Stimulated activated naive B cell treated with anti-CD40 and anti-IgM and Interleukin-4, amounts not matched to agents 10 μg/mL and 1 μg/mL and 100 μg/mL, for 72 hours (primary cell): ENCODE results near the gene ALPK3.

Source experiments
- ATAC-seq, 2 donors: fragments of 150-1000 bp; cut with Tn5 transposase; replicated peaks; 2 replicates each; pipeline ENCODE4 v1.10.0; 2021; ENCODE audit warnings: moderate library complexity in 1 of 2
- DNase-seq: peaks from one replicate; pipeline ENCODE4 v3.0.0; 2021
- H3K27ac Mint-ChIP-seq: one replicate; pipeline ENCODE4 v1.8.0; 2022; ENCODE audit warnings: mild to moderate bottlenecking, mixed read lengths
- H3K27me3 Mint-ChIP-seq, 2 donors: one replicate each; pipeline ENCODE4 v1.8.0; 2022; ENCODE audit warnings: mixed read lengths in 2 of 2
- H3K36me3 Mint-ChIP-seq, 2 donors: one replicate each; pipeline ENCODE4 v1.8.0; 2022; ENCODE audit warnings: mixed read lengths in 2 of 2, mild to moderate bottlenecking in 1 of 2
- H3K4me1 Mint-ChIP-seq, 2 donors: one replicate each; pipeline ENCODE4 v1.8.0; 2022; ENCODE audit warnings: mixed read lengths in 2 of 2, mild to moderate bottlenecking in 1 of 2
- H3K4me3 Mint-ChIP-seq, 2 donors: one replicate each; pipeline ENCODE4 v1.8.0; 2022; ENCODE audit warnings: mild to moderate bottlenecking in 2 of 2, mixed read lengths in 2 of 2, moderate library complexity in 1 of 2
- H3K9me3 Mint-ChIP-seq, 2 donors: one replicate each; pipeline ENCODE4 v1.8.0; 2022; ENCODE audit warnings: mixed read lengths in 2 of 2, mild to moderate bottlenecking in 1 of 2

ALPK3 gene

GRCh38 chr15:84904419-84904818 lies 87.3 kb downstream of the ALPK3 start:
- DNase-seq = no peak
- Mint-ChIP-seq H3K27ac (no peak overlapping the region), H3K36me3 (no peaks in the 10 kb centered on the region), H3K4me3 (no peak overlapping the region), H3K9me3 (peaks cover 0 to 3% of the 10 kb centered on the region in 2 donors), H3K4me1 (peaks cover 0 to 2% of the 10 kb centered on the region in 2 donors), H3K27me3 (peaks cover 0 to 5% of the 10 kb centered on the region in 2 donors)
- ATAC-seq = no peak

DNA sequence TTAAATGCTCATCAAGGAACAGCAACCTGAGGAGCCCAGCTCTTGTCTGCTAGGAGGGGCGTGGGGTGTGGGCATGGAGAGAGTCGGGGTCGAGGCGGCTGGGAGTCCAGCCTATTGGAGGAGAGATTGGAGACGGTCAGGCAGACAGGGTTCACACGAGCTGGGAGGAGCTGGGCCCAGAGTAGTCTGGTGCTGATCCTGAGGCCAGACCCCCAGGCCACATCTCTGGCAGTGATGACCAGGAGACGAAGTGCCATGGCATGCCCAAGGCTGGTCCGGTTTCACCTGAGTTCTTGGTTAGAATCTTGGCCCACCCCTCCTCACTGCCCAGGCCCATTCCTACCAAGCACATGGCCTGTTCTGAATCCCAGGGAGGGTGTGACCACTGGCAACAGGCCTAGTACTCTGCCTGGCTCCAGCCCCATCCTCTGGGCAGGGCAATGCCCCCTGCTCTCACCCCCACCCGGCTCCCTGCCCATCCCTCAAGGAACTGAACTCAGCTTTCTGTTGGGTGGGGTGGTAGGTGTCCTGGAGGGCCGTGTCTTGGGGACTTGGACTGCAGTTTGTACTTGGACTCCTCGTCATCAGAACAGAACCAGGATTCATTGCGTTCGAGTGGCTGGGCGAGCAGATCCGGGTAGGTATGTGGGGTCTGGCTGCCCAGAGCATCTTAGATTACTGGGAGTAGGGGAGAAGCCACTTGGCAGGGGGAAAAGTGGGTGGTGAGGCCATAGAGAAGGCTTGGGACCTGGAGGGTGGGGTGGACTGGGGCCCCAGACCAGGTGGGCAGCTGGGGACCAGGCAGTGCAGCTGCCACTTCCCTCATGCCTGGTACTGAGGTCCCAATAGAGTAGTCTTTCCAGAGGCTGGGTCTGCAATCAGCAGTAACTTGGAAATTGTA lies 88.1 kb downstream of the ALPK3 start:
- no peak for DNase-seq
- no peaks in the 10 kb centered on the region for H3K27me3 Mint-ChIP-seq
- no peaks in the 10 kb centered on the region for H3K9me3 Mint-ChIP-seq
- H3K4me3 Mint-ChIP-seq = no peak overlapping the region
- H3K27ac Mint-ChIP-seq = peak overlapping the region; percentile 38
- no peaks in the 10 kb centered on the region for H3K36me3 Mint-ChIP-seq
- ATAC-seq = no peak
- H3K4me1 Mint-ChIP-seq = peaks cover 0 to 2% of the 10 kb centered on the region in 2 donors

DNA sequence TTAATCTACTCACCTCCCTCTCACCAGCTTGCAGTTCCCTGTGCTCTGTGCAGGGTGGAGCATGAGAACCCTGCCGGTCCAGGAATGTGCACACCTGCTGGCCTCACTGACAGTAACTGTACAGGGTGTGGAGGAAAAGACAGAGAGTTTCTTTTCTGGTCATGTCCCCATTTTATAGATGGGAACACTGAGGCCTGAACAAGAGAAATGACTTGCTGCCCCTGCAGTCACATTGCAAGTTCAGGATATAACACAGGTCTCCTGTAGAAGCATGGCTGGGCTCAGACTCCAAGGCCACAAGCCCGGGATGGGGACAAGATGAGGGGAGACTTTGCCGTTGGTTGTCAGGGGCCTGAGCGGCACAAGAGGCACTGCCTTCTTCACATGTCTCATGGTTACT lies 90.6 kb downstream of the ALPK3 start:
- Mint-ChIP-seq H3K4me1 (peaks cover 0 to 4% of the 10 kb centered on the region in 2 donors), H3K27ac (no peak overlapping the region), H3K36me3 (no peaks in the 10 kb centered on the region), H3K4me3 (no peak overlapping the region), H3K27me3 (peaks cover 6 to 7% of the 10 kb centered on the region in 2 donors), H3K9me3 (no peaks in the 10 kb centered on the region)
- ATAC-seq (no peak), DNase-seq (no peak)

GRCh38 chr15:84908564-84908963 lies 91.4 kb downstream of the ALPK3 start:
- ATAC-seq = no peak
- no peaks in the 10 kb centered on the region for H3K36me3 Mint-ChIP-seq

GRCh38 chr15:84909029-84909428 lies 91.9 kb downstream of the ALPK3 start:
- Mint-ChIP-seq H3K36me3 (no peaks in the 10 kb centered on the region), H3K4me1 (peaks cover 0 to 4% of the 10 kb centered on the region in 2 donors), H3K9me3 (no peaks in the 10 kb centered on the region), H3K4me3 (no peak overlapping the region), H3K27ac (peak overlapping the region; percentile 14), H3K27me3 (peaks cover 6 to 8% of the 10 kb centered on the region in 2 donors)
- no peak for DNase-seq
- no peak for ATAC-seq

More at GRCh38 chr15:84908564-84908963, 91.4 kb downstream of the ALPK3 start:
- H3K27ac Mint-ChIP-seq = no peak overlapping the region
- DNase-seq = no peak
- peaks cover 6 to 8% of the 10 kb centered on the region in 2 donors for H3K27me3 Mint-ChIP-seq
- no peak overlapping the region for H3K4me3 Mint-ChIP-seq
- H3K4me1 Mint-ChIP-seq = peaks cover 0 to 4% of the 10 kb centered on the region in 2 donors
- H3K9me3 Mint-ChIP-seq = no peaks in the 10 kb centered on the region

DNA sequence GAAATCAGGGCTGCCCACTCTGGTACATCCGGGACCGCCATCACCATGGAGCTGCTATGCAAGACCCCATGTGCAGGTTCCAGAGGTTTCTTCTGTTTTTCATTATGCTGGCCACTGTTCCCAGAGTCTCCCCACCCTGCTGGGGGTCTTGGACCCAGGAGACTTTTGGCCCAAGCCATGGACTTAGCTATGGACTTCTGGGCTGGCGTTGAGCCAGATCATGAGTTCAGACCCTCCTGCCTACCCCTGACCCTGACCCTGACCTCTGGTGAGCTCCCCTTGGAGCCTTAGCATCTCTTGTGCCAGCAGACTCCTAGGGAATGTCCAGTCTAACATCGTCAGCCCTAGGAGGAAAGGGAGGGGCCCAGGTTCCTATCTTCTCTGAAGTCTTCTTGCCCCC lies 92.6 kb downstream of the ALPK3 start:
- H3K4me3 Mint-ChIP-seq = no peak overlapping the region
- ATAC-seq = no peak
- H3K4me1 Mint-ChIP-seq = peaks cover 2 to 5% of the 10 kb centered on the region in 2 donors

DNA sequence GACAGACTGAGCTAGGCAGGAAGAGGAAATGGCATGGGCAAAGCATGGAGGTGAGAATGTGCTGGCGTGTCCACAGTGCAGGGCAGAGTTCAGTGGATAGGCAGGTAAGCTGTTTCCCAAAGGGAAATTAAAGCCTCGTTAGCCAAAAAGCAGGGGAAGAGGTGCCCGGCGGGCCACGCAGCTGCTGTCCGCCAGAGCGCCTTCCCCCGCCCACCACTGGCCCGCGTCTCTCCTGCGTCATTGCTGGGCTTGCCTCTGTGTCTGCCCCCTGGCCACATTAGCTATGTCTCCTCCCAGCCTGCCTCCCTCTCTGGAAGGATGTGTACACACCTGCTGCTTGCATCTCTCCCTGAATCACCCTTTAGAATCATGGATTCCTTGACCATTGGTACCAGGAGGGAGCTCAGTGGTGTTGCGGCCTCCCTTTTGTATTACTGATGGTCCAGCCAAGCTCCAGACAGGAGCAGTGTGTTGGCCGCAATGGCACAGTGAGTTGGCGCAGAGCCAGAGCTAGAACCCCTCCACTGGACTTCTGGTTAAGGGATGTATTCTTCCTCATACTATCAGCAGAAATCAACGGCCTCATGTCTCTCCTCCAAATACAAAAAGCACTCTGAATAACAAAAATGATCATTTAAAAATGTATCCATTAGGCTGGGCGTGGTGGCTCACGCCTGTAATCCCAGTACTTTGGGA lies 93.9 kb downstream of the ALPK3 start:
- no peak overlapping the region for H3K27ac Mint-ChIP-seq
- ATAC-seq = no peak
- H3K9me3 Mint-ChIP-seq = peaks cover 0 to 3% of the 10 kb centered on the region in 2 donors
- H3K4me1 Mint-ChIP-seq = peaks cover 12 to 13% of the 10 kb centered on the region in 2 donors
- peaks cover 2 to 3% of the 10 kb centered on the region in 2 donors for H3K36me3 Mint-ChIP-seq
- DNase-seq = no peak
- peaks cover 17% of the 10 kb centered on the region in 2 donors for H3K27me3 Mint-ChIP-seq
- no peak overlapping the region for H3K4me3 Mint-ChIP-seq

More for the DNA sequence above, 92.6 kb downstream of the ALPK3 start:
- DNase-seq = no peak
- Mint-ChIP-seq H3K27ac (no peak overlapping the region), H3K36me3 (peaks cover under 1 to 1% of the 10 kb centered on the region in 2 donors), H3K9me3 (peaks cover 0 to 1% of the 10 kb centered on the region in 2 donors), H3K27me3 (peaks cover 8 to 10% of the 10 kb centered on the region in 2 donors)

- no peak for ATAC-seq
- no peak for DNase-seq
- peak overlapping the region; percentile 65 for H3K27ac Mint-ChIP-seq
- peaks cover 2 to 3% of the 10 kb centered on the region in 2 donors for H3K36me3 Mint-ChIP-seq
- H3K4me1 Mint-ChIP-seq = peaks cover 11 to 12% of the 10 kb centered on the region in 2 donors
- H3K27me3 Mint-ChIP-seq = peaks cover 17% of the 10 kb centered on the region in 2 donors
- no peak overlapping the region for H3K4me3 Mint-ChIP-seq
- peaks cover 0 to 3% of the 10 kb centered on the region in 2 donors for H3K9me3 Mint-ChIP-seq
These were observed 94.9 kb downstream of the ALPK3 start for GRCh38 chr15:84911879-84912660.

- H3K4me1 Mint-ChIP-seq = peaks cover 11 to 17% of the 10 kb centered on the region in 2 donors
- H3K36me3 Mint-ChIP-seq = peaks cover 2 to 3% of the 10 kb centered on the region in 2 donors
- ATAC-seq (no peak), DNase-seq (no peak)
- H3K27ac Mint-ChIP-seq = no peak overlapping the region
- H3K4me3 Mint-ChIP-seq = no peak overlapping the region
- H3K27me3 Mint-ChIP-seq = peaks cover 17% of the 10 kb centered on the region in 2 donors
- H3K9me3 Mint-ChIP-seq = peaks cover 0 to 3% of the 10 kb centered on the region in 2 donors
These were observed 96.2 kb downstream of the ALPK3 start for GRCh38 chr15:84913360-84913723.

DNA sequence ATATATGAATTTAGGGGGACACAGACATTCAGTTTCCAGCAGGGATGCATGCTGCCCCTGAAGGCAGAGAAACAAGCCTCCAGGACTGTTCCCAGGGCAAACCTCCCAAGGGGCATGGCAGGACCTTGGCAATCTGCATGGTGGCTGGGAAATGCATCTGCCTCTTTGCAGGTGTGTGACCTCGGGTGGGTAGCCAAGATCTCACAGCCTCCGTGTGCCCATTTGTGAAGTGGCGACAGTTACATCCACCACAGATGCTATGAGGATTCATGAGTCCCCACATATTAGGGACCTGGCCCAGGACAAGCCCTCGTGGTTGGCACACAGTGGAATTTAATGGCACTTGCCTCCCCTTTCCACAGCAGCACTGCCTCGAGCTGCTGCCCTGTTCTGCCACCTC lies 97.2 kb downstream of the ALPK3 start:
- H3K4me1 Mint-ChIP-seq = peaks cover 11 to 17% of the 10 kb centered on the region in 2 donors
- H3K27ac Mint-ChIP-seq = no peak overlapping the region
- peaks cover 17% of the 10 kb centered on the region in 2 donors for H3K27me3 Mint-ChIP-seq
- peaks cover 2 to 3% of the 10 kb centered on the region in 2 donors for H3K36me3 Mint-ChIP-seq
- no peak for ATAC-seq
- H3K9me3 Mint-ChIP-seq = peaks cover 0 to 3% of the 10 kb centered on the region in 2 donors
- no peak overlapping the region for H3K4me3 Mint-ChIP-seq
- DNase-seq = no peak

DNA sequence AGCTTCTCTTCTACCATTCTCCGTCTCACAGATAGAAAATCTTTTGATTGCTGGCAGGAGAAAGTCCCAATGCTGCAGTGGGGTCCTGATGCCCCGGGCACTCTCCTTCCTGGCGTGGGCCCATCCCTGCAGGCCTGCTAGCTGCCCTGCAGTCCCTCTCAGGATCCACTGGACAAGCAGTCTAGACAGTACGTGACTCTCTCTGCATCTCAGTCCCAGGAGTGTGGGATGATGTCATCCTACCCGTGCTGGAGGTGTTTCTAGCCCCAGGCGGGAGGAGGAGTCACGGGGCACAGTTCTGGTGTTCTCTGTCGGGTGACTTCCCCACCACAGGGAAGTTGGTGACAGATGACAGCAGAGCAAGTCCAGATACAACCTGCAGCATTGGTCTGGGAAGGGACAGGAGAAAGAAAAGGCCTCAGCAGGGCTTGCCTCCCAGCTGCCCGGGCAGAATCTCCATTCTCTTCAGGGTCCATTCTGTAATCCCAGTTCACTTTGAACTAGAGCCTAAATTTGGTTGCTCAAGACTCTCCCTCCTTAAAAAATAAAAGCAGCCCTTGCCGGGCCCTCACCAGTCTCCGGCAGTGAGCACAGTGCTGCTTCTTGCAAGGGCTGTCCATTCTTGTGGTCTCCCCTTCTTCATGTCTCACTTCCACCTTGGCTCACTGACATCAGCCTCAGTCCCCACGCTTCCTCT lies 97.9 kb downstream of the ALPK3 start:
- H3K27ac Mint-ChIP-seq = no peak overlapping the region
- ATAC-seq (peak; percentile 90 to 96), DNase-seq (peak; percentile 37)
- peaks cover 0 to 3% of the 10 kb centered on the region in 2 donors for H3K9me3 Mint-ChIP-seq
- H3K4me3 Mint-ChIP-seq = no peak overlapping the region
- H3K36me3 Mint-ChIP-seq = peaks cover 2 to 3% of the 10 kb centered on the region in 2 donors
- H3K4me1 Mint-ChIP-seq = peaks cover 11 to 17% of the 10 kb centered on the region in 2 donors
- H3K27me3 Mint-ChIP-seq = peaks cover 17% of the 10 kb centered on the region in 2 donors

GRCh38 chr15:84915606-84915958 lies 98.4 kb downstream of the ALPK3 start:
- Mint-ChIP-seq H3K4me1 (peaks cover 11 to 17% of the 10 kb centered on the region in 2 donors), H3K36me3 (peaks cover 2 to 3% of the 10 kb centered on the region in 2 donors), H3K4me3 (no peak overlapping the region), H3K27me3 (peaks cover 16 to 17% of the 10 kb centered on the region in 2 donors), H3K27ac (no peak overlapping the region), H3K9me3 (peaks cover 0 to 3% of the 10 kb centered on the region in 2 donors)
- DNase-seq (no peak), ATAC-seq (no peak)

GRCh38 chr15:84917452-84917851 lies 100.3 kb downstream of the ALPK3 start:
- H3K27me3 Mint-ChIP-seq = peaks cover 11 to 13% of the 10 kb centered on the region in 2 donors
- peak; percentile 24 to 59 for ATAC-seq

More at GRCh38 chr15:84917452-84917851, 100.3 kb downstream of the ALPK3 start:
- Mint-ChIP-seq H3K4me1 (peaks cover 9 to 17% of the 10 kb centered on the region in 2 donors), H3K9me3 (peaks cover 0 to 3% of the 10 kb centered on the region in 2 donors), H3K4me3 (no peak overlapping the region), H3K36me3 (peaks cover 2 to 3% of the 10 kb centered on the region in 2 donors), H3K27ac (no peak overlapping the region)
- DNase-seq = no peak
